ENCODE data around the gene DNAJC1. TPM values are rescaled to one million over a fixed set of nuclear protein-coding genes. Genes with fewer than 3 reads are reported as not detected.

DNAJC1 gene
- total RNA-seq, 2 donors from 2014 or later: 27.4 to 33.8 TPM

GRCh38 chr10:21832821-21833130 lies 170.8 kb downstream of the DNAJC1 start:
- Histone ChIP-seq H3K9me3 (peaks cover 6% of the 10 kb centered on the region), H3K4me1 (no peaks in the 10 kb centered on the region), H3K27me3 (no peaks in the 10 kb centered on the region), H3K36me3 (no peaks in the 10 kb centered on the region), H3K9ac (ENCODE audit: low read depth in 2 of 2, low read length in 2 of 2) (no peak overlapping the region), H3K27ac (no peak overlapping the region), H3K4me3 (no peak overlapping the region)
- no peak for DNase-seq
- intact Hi-C loops (cut with DNase I): no loop called here
- TF ChIP-seq CTCF (IDR thresholded peaks at IDR 0.05): no peak

- Histone ChIP-seq H3K27ac (no peak overlapping the region), H3K4me1 (no peaks in the 10 kb centered on the region), H3K27me3 (no peaks in the 10 kb centered on the region), H3K9ac (ENCODE audit: low read depth in 2 of 2, low read length in 2 of 2) (no peak overlapping the region), H3K36me3 (no peaks in the 10 kb centered on the region), H3K9me3 (peaks cover 6% of the 10 kb centered on the region), H3K4me3 (no peak overlapping the region)
- no peak for DNase-seq
- intact Hi-C loops (cut with DNase I): no loop called here
- TF ChIP-seq CTCF (IDR thresholded peaks at IDR 0.05): no peak
These were observed 171.3 kb downstream of the DNAJC1 start for GRCh38 chr10:21831986-21832820.

- no peak overlapping the region for H3K4me3 ChIP-seq
- H3K9me3 ChIP-seq: peaks cover 6% of the 10 kb centered on the region
- no peak for DNase-seq
- H3K4me1 ChIP-seq: no peaks in the 10 kb centered on the region
- no peak overlapping the region for H3K27ac ChIP-seq
- intact Hi-C loops (cut with DNase I): no loop called here
- no peak for TF ChIP-seq CTCF (IDR thresholded peaks at IDR 0.05)
- no peaks in the 10 kb centered on the region for H3K36me3 ChIP-seq
- no peak overlapping the region for H3K9ac ChIP-seq (ENCODE audit: low read depth in 2 of 2, low read length in 2 of 2)
- H3K27me3 ChIP-seq: no peaks in the 10 kb centered on the region
These were observed 173.5 kb downstream of the DNAJC1 start for GRCh38 chr10:21830037-21830436.

- H3K27ac ChIP-seq: no peak overlapping the region
- no peak for DNase-seq
- TF ChIP-seq CTCF (IDR thresholded peaks at IDR 0.05): no peak
- no peak overlapping the region for H3K9ac ChIP-seq (ENCODE audit: low read depth in 2 of 2, low read length in 2 of 2)
- peaks cover 6% of the 10 kb centered on the region for H3K9me3 ChIP-seq
- H3K4me1 ChIP-seq: no peaks in the 10 kb centered on the region
- H3K36me3 ChIP-seq: no peaks in the 10 kb centered on the region
- H3K4me3 ChIP-seq: no peak overlapping the region
- H3K27me3 ChIP-seq: no peaks in the 10 kb centered on the region
- intact Hi-C loops (cut with DNase I): no loop called here
These were observed 176.2 kb downstream of the DNAJC1 start for GRCh38 chr10:21827308-21827707.

GRCh38 chr10:21826725-21827124 lies 176.8 kb downstream of the DNAJC1 start:
- peaks cover 6% of the 10 kb centered on the region for H3K9me3 ChIP-seq
- no peak overlapping the region for H3K9ac ChIP-seq (ENCODE audit: low read depth in 2 of 2, low read length in 2 of 2)
- H3K27me3 ChIP-seq: no peaks in the 10 kb centered on the region
- no peak for DNase-seq
- H3K36me3 ChIP-seq: no peaks in the 10 kb centered on the region
- no peak overlapping the region for H3K27ac ChIP-seq
- H3K4me1 ChIP-seq: no peaks in the 10 kb centered on the region
- intact Hi-C loops (cut with DNase I): no loop called here
- no peak for TF ChIP-seq CTCF (IDR thresholded peaks at IDR 0.05)
- H3K4me3 ChIP-seq: no peak overlapping the region

Measured in colonic mucosa (tissue), 4 donors.